HG03135 (cell line): Measurements from ENCODE around the gene PET100.

Experiments
- ATAC-seq: cut with Tn5 transposase; IDR thresholded peaks from one replicate; pipeline ENCODE4 v1.9.1; 2021; ENCODE audit warnings: mild to moderate bottlenecking, moderate library complexity; ENCODE audit not compliant: unreplicated experiment

PET100 gene, protein sequence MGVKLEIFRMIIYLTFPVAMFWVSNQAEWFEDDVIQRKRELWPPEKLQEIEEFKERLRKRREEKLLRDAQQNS

DNA sequence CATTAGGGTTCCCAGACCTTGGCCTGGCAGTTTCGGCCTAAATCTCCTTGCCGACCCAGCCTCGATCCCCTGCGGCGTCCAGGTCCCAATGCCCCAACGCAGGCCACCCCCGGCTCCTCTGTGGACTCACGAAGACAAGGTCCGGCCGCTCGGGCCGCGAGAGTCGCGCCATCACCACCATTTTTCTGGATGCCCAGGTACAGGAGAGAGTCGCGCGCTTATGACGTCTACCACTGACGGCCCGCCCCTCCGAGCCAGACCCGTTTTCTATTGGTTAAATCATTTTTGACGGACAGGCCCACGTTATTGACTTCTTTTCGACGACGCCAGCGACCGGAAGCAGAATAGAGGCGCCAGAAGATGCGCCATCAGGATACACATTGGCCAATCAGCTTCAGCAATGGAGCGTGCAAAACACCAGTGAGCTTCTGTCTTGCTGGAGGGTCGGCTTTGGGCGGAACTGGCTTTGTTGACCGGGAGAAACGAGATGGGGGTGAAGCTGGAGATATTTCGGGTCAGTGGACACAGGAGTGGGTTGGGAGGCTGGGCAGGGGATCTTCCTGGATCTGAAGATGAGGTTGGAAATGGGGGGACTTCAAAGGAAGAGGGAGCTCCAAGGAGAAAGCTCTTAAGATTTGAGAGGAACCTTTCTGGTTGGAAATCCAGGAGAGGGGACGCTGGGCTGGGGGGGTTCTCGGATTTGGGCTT, at the start of gene PET100, which contains the start of gene XAB2:
PET100 (plus strand) TSS at position 447 of the 708 bp plus-strand sequence; CDS start at position 488, 41 bp downstream.
XAB2 (minus strand) TSS at position 199 of the 708 bp plus-strand sequence; CDS start at position 181, 18 bp downstream.
- peak; percentile 89 for ATAC-seq

DNA sequence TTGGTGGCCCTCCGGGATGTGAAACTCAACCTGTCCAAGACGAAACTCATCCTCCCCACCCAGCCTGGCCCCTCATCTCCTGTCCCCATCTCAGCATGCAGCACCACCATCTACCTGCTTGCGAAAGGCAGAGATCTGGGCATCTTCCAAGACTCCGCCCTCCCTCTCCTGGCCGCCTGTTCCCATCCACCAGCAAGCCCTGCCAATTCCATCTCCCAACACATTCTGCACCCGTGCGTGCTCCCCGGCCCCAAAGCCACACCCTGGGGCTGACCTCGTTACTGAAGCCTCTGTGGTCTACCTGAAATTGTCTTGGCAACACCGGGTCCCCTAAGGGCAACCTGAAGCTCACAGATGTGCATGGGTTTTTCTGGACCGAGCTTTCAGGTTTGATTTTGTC, 47.1 kb upstream of the PET100 start:
- ATAC-seq, result no peak

DNA sequence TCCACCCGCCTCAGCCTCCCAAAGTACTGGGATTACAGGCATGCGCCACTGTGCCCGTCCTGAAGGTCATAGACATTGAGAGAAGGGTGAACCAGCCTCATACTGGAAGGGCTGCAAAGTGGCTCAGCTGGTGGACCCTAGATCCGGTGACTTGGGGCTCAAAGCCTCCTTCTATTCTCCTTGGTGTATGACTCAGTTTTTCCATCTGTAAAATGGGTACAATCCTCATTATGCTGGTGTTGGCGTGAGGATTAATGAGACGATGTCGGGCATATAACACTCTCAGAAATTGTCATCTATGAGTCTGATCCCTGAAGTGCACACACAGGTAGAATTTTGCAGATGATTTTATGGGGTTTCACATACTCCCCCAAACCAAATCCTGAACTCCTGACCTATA, 39.8 kb upstream of the PET100 start:
- no peak for ATAC-seq

- ATAC-seq, result no peak
Observed at GRCh38 chr19:7590256-7590655, 39.3 kb upstream of the PET100 start.

GRCh38 chr19:7595466-7596133, 34.0 kb upstream of the PET100 start, which contains the start of gene CAMSAP3:
TSS of gene CAMSAP3 (plus strand) at chr19:7595863. CDS start at chr19:7596003, 140 bp downstream.
- peak; percentile 54 for ATAC-seq

- ATAC-seq, result no peak
Observed at GRCh38 chr19:7596211-7596937, 33.2 kb upstream of the PET100 start.

- ATAC-seq, result no peak
Observed at GRCh38 chr19:7597689-7598088, 31.9 kb upstream of the PET100 start.

DNA sequence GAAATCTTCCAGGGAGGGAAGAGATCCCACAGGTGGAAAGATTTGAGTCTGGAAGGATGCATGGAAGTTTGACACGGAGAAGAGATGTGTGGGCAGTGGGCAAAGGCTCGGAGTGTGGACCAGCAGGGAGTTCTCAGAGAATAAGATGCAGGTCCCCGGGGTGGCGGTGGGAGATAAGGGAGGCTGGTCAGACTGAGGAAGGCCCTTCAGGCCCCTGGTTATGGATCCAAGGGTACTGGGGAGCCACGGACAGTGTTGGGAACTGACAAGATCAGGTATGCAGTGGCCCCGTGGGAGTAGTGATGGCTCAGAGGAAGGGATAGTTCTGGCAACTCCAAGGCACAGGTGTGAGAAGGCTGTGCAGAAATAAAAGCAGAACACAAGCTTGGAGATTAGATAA, 31.4 kb upstream of the PET100 start:
- ATAC-seq, result no peak

GRCh38 chr19:7600721-7601120, 28.9 kb upstream of the PET100 start:
- ATAC-seq, result no peak

DNA sequence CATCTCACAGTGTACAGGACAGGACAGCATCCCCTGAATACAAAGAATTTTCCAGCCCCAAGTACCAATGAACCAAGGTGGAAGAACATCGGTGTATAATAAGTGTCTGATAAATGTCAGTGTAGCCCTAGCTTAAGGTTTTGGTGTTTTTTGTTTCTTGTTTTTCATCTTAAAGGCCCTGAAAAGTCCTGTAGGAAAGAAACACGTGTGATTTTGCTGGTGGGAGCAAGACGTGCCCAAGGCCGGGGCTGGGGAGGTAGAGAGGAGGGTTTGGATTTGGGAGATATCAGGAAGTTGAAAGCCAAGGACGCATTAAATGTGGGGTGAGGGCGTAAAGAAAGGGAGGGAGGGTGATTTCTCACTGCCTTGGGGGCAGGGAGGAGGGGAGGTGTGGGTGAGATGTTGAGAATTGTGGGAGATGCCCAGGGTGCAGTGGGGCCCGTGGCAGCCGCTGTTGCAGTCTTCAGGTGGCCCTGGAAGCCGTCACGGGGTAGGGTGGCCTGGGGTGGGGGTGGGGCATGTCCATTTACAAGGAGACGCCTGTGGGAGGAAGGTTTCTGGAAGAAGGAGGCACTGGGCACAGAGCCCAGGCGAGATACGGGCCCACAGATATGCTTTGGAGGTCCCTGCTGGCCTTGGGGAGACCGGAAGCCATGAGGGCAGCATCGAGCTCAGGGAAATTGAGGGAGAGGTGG, 27.2 kb upstream of the PET100 start:
- ATAC-seq, result no peak

- no peak for ATAC-seq
Observed at GRCh38 chr19:7602935-7603497, 26.6 kb upstream of the PET100 start.

GRCh38 chr19:7603919-7604318, 25.7 kb upstream of the PET100 start:
- ATAC-seq, result no peak

DNA sequence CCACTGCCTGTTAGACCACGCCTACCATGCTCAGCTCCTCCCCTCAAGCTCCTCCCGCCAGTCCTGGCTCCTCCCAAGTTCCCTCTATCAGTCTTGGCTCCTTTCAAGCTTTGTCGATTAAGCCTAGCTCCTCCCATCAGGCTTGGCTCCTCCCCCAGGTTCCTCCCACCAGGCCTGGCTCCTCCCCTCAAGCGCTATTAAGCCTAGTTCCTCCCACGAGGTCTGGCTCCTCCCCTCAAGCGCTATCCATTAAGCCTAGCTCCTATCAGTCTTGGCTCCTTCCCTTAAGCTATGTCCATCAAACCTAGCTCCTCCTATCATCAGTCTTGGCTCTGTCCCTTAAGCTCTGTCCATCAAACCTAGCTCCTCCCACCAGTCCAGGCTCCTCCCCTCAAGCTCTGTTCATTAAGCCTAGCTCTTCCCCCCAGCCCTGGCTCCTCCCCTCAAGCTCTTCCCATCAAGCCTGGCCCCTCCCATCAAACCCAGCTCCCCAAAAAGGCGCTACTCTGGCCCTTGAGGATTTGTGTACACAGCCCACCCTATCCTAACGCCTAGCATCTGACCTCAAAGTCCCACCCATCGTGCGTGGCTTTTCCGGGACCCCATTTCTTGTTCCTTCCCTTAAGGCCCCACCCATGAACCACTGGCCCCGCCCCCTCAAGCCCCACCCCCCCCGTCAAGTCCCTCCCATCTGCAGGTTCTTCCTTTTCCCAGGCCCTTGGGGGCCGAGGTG, 23.9 kb upstream of the PET100 start:
- no peak for ATAC-seq

- ATAC-seq, result no peak
Observed at GRCh38 chr19:7606289-7606688, 23.3 kb upstream of the PET100 start.

DNA sequence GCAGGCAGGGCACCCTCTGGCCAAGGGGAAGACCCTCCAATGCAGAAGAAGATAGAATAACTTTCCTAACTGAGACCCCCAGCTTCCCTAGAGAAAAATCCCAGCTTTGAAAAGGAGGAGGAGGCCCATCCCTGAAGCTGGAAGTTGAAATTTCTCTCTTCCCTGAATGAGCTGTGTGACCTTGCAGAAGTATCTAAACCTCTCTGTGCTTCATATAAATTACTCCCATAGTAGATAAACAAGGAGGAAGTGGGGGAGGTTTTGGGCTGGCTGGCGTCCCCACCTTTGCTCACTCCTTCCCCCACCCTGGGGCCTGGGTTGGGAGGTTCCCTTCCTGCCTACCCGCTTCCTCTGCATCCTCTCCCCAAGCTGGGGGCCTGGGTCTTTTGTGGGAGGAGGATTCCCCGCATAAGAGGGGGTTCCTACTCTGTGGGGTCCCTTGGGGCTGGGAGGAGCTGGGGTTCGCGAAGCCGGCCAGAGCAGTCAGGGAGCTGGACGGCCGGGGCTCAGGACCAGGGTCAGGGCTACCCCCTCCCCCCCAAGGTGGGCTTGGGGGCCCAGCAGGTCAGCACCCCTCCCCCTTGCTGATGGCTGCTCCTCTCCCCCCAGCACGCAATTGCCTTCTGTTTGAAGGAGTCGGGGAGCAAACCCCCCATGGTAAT, 22.2 kb upstream of the PET100 start:
- ATAC-seq, result no peak

DNA sequence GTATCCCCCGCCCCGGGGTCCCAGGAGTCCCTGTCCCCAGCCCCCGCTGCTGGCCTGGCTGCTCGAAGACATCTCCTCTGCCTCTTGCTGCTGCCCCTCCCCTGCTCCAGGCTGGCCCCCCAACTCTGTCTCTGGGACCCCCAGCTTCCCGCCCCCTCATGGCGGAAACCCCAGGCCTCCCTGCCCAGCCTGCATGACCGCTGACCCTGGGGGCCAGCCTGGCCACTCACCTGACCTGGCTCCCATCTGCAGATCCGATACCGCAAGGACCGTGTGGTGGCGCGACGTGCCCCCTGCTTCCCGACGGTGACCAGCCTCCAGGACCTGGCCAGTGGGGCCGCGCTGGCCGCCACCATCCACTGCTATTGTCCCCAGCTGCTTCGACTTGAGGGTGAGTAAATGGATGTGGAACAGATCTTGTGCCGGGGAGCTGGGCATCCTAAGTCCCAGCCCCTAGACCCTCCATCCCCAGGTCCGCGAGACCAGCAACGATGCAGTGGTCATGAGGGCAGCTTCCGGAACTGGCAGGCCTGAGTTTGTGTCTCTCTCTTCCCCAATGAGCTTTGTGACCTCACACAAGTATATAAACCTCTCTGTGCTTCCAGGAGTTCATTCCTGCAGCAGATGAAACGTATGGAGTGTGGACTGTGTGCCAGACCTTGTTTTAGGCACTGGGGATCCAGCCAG, 21.6 kb upstream of the PET100 start:
- no peak for ATAC-seq

GRCh38 chr19:7610491-7611240, 18.9 kb upstream of the PET100 start:
- no peak for ATAC-seq
